Prostate gland (tissue), 2 donors: ENCODE results near the gene PAK5.

Experiments
- CTCF ChIP-seq, 4 experiments: fragments of 200-600 bp in 2 of 4; fragments of 450-650 bp in 2 of 4; sonication (generic) in 2 of 4; IDR thresholded peaks; 1 replicate in 3 of 4; 2 replicates in 1 of 4; pipeline ENCODE4 v1.5.1; 2016 to 2019; ENCODE audit warnings: antibody characterized with exemption in 4 of 4, mild to moderate bottlenecking in 2 of 4, moderate library complexity in 2 of 4
- POLR2A ChIP-seq: fragments of 450-650 bp; IDR thresholded peaks from one replicate; pipeline ENCODE4 v1.6.1; 2016; ENCODE audit warnings: antibody characterized with exemption, mild to moderate bottlenecking

- TF ChIP-seq CTCF (IDR thresholded peaks at IDR 0.05) = no peak
- no peak for TF ChIP-seq POLR2A
These were observed 315.2 kb downstream of the PAK5 start for GRCh38 chr20:9523636-9524035.
